WTC11 (cell line): ENCODE measurements around the gene SPOPL. TPM values are rescaled to one million over a fixed set of nuclear protein-coding genes. Genes with fewer than 3 reads are reported as not detected.

Experiments
- ATAC-seq: fragments of 200-7000 bp; cut with Tn5 transposase; 2 replicates; pipeline ENCODE4 v1.10.0; 2021; ENCODE audit warnings: mild to moderate bottlenecking, moderate library complexity
- CTCF ChIA-PET: fragments of 300-600 bp; sonication (Branson Sonifier 250); formaldehyde crosslinking; loops from one replicate; lab custom pipeline; 2021; ENCODE audit warnings: antibody characterized with exemption; lab: Charles Lee
- POLR2A ChIA-PET: fragments of 350-600 bp; sonication (Branson Sonifier 250); formaldehyde crosslinking; loops from one replicate; lab custom pipeline; 2021; ENCODE audit warnings: antibody characterized with exemption; lab: Charles Lee
- DNase-seq: peaks from one replicate; pipeline ENCODE4 v3.0.0; 2021; ENCODE audit warnings: low spot score
- H3K27ac Mint-ChIP-seq: 2 replicates; pipeline ENCODE4 v1.8.0; 2021; ENCODE audit warnings: mixed read lengths
- H3K27me3 Mint-ChIP-seq: 2 replicates; pipeline ENCODE4 v1.8.0; 2021; ENCODE audit warnings: low read depth, mild to moderate bottlenecking, moderate library complexity, mixed read lengths
- H3K36me3 Mint-ChIP-seq: 2 replicates; pipeline ENCODE4 v1.8.0; 2021; ENCODE audit warnings: mixed read lengths
- H3K4me1 Mint-ChIP-seq: 2 replicates; pipeline ENCODE4 v1.8.0; 2022; ENCODE audit warnings: mixed read lengths
- H3K4me3 Mint-ChIP-seq: 2 replicates; pipeline ENCODE4 v1.8.0; 2021; ENCODE audit warnings: mild to moderate bottlenecking, moderate library complexity, mixed read lengths
- H3K9me3 Mint-ChIP-seq: 2 replicates; pipeline ENCODE4 v1.8.0; 2021; ENCODE audit warnings: mixed read lengths
- FOXJ3 ChIP-seq: sonication (generic); formaldehyde crosslinking; IDR thresholded peaks from 2 replicates; pipeline ENCODE4 v1.9.0; 2021; ENCODE audit warnings: missing genetic modification reagents, mild to moderate bottlenecking, borderline replicate concordance
- GABPB1 ChIP-seq: sonication (generic); formaldehyde crosslinking; IDR thresholded peaks from 2 replicates; pipeline ENCODE4 v1.8.1; 2023; ENCODE audit warnings: mild to moderate bottlenecking, missing genetic modification reagents
- IRF2 ChIP-seq: sonication (generic); formaldehyde crosslinking; IDR thresholded peaks from 2 replicates; pipeline ENCODE4 v1.8.0; 2022; ENCODE audit warnings: low read depth, missing genetic modification reagents, borderline replicate concordance
- MAX ChIP-seq: sonication (generic); formaldehyde crosslinking; IDR thresholded peaks from 2 replicates; pipeline ENCODE4 v1.8.0; 2022; ENCODE audit warnings: mild to moderate bottlenecking, missing genetic modification reagents
- NR2C2 ChIP-seq: sonication (generic); formaldehyde crosslinking; IDR thresholded peaks from 2 replicates; pipeline ENCODE4 v1.8.0; 2022; ENCODE audit warnings: mild to moderate bottlenecking, missing genetic modification reagents
- NR3C1 ChIP-seq: sonication (generic); formaldehyde crosslinking; conservative IDR thresholded peaks from 2 replicates; pipeline ENCODE4 v1.8.1; 2023; ENCODE audit warnings: low read depth, mild to moderate bottlenecking, missing genetic modification reagents
- SMAD3 ChIP-seq: sonication (generic); formaldehyde crosslinking; IDR thresholded peaks from 2 replicates; pipeline ENCODE4 v1.8.0; 2022; ENCODE audit warnings: missing genetic modification reagents, mild to moderate bottlenecking, borderline replicate concordance
- TCF7 ChIP-seq: sonication (generic); formaldehyde crosslinking; IDR thresholded peaks from 2 replicates; pipeline ENCODE4 v1.8.0; 2022; ENCODE audit warnings: mild to moderate bottlenecking, low read depth, missing genetic modification reagents, moderate library complexity
- TEAD1 ChIP-seq: sonication (generic); formaldehyde crosslinking; IDR thresholded peaks from 2 replicates; pipeline ENCODE4 v1.8.0; 2022; ENCODE audit warnings: mild to moderate bottlenecking, missing genetic modification reagents
- TEAD4 ChIP-seq: sonication (generic); formaldehyde crosslinking; IDR thresholded peaks from 2 replicates; pipeline ENCODE4 v1.8.0; 2022; ENCODE audit warnings: mild to moderate bottlenecking, missing genetic modification reagents
- ZMAT4 ChIP-seq: fragments of 250-450 bp; sonication (Bioruptor Pico); IDR thresholded peaks from 2 replicates; pipeline ENCODE4 v1.9.0; 2021; ENCODE audit warnings: mild to moderate bottlenecking
- ZNF121 ChIP-seq: sonication (generic); formaldehyde crosslinking; IDR thresholded peaks from 2 replicates; pipeline ENCODE4 v1.8.0; 2023; ENCODE audit warnings: missing genetic modification reagents
- ZNF138 ChIP-seq: sonication (generic); formaldehyde crosslinking; conservative IDR thresholded peaks from 2 replicates; pipeline ENCODE4 v1.8.1; 2022; ENCODE audit warnings: mild to moderate bottlenecking, moderate library complexity, missing genetic modification reagents
- ZNF512 ChIP-seq: sonication (generic); formaldehyde crosslinking; IDR thresholded peaks from 2 replicates; pipeline ENCODE4 v1.8.1; 2022; ENCODE audit warnings: missing genetic modification reagents, borderline replicate concordance
- total RNA-seq: library from RNA; stranded (reverse); gene quantifications from 3 replicates; pipeline ENCODE4 v1.2.3, GENCODE V29; 2021
- TF ChIP-seq, protein P1 (sequence below): sonication (generic); formaldehyde crosslinking; IDR thresholded peaks from 2 replicates; pipeline ENCODE4 v1.8.1; 2023; ENCODE audit warnings: mild to moderate bottlenecking, missing genetic modification reagents
- TF ChIP-seq, protein P2 (sequence below): sonication (generic); formaldehyde crosslinking; conservative IDR thresholded peaks from 2 replicates; pipeline ENCODE4 v1.8.1; 2022; ENCODE audit warnings: mild to moderate bottlenecking, missing genetic modification reagents
- TF ChIP-seq, protein P3 (sequence below): sonication (generic); formaldehyde crosslinking; IDR thresholded peaks from 2 replicates; pipeline ENCODE4 v1.8.1; 2023; ENCODE audit warnings: mild to moderate bottlenecking, missing genetic modification reagents
- TF ChIP-seq, protein P4 (sequence below): sonication (generic); formaldehyde crosslinking; IDR thresholded peaks from 2 replicates; pipeline ENCODE4 v1.8.1; 2023; ENCODE audit warnings: mild to moderate bottlenecking, moderate library complexity, missing genetic modification reagents

The SPOPL gene
- total RNA-seq, 1 experiment from 2014 or later = 13.3 TPM

GRCh38 chr2:138485019-138485418 lies 16.6 kb upstream of the SPOPL start:
- no peak overlapping the region for H3K4me3 Mint-ChIP-seq
- no peaks in the 10 kb centered on the region for H3K4me1 Mint-ChIP-seq
- CTCF ChIA-PET = interaction anchor here (0.6 kb wide), 1 partner anchor 620 kb away, joined by 4 read pairs; no protein-coding TSS in a partner anchor
- no peak for DNase-seq
- H3K27me3 Mint-ChIP-seq = no peaks in the 10 kb centered on the region
- no peak for TF ChIP-seq NR3C1
- TF ChIP-seq, protein P1, sequence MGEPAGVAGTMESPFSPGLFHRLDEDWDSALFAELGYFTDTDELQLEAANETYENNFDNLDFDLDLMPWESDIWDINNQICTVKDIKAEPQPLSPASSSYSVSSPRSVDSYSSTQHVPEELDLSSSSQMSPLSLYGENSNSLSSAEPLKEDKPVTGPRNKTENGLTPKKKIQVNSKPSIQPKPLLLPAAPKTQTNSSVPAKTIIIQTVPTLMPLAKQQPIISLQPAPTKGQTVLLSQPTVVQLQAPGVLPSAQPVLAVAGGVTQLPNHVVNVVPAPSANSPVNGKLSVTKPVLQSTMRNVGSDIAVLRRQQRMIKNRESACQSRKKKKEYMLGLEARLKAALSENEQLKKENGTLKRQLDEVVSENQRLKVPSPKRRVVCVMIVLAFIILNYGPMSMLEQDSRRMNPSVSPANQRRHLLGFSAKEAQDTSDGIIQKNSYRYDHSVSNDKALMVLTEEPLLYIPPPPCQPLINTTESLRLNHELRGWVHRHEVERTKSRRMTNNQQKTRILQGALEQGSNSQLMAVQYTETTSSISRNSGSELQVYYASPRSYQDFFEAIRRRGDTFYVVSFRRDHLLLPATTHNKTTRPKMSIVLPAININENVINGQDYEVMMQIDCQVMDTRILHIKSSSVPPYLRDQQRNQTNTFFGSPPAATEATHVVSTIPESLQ (CRISPR knock-in tag) = no peak
- no peak for TF ChIP-seq ZNF138 (CRISPR knock-in tag)
- TF ChIP-seq ZMAT4 (CRISPR knock-in tag) = no peak
- TF ChIP-seq MAX (CRISPR knock-in tag) = no peak
- TF ChIP-seq TEAD4 (CRISPR knock-in tag) = no peak
- no peak for TF ChIP-seq GABPB1 (CRISPR knock-in tag)
- TF ChIP-seq, protein P2, sequence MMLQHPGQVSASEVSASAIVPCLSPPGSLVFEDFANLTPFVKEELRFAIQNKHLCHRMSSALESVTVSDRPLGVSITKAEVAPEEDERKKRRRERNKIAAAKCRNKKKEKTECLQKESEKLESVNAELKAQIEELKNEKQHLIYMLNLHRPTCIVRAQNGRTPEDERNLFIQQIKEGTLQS = no peak
- no peak for TF ChIP-seq ZNF121 (CRISPR knock-in tag)
- no peak for TF ChIP-seq ZNF512
- TF ChIP-seq SMAD3 (CRISPR knock-in tag) = no peak
- no peak for TF ChIP-seq IRF2 (CRISPR knock-in tag)
- TF ChIP-seq FOXJ3 = no peak
- TF ChIP-seq, protein P3, sequence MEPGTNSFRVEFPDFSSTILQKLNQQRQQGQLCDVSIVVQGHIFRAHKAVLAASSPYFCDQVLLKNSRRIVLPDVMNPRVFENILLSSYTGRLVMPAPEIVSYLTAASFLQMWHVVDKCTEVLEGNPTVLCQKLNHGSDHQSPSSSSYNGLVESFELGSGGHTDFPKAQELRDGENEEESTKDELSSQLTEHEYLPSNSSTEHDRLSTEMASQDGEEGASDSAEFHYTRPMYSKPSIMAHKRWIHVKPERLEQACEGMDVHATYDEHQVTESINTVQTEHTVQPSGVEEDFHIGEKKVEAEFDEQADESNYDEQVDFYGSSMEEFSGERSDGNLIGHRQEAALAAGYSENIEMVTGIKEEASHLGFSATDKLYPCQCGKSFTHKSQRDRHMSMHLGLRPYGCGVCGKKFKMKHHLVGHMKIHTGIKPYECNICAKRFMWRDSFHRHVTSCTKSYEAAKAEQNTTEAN (CRISPR knock-in tag) = no peak
- TF ChIP-seq, protein P4, sequence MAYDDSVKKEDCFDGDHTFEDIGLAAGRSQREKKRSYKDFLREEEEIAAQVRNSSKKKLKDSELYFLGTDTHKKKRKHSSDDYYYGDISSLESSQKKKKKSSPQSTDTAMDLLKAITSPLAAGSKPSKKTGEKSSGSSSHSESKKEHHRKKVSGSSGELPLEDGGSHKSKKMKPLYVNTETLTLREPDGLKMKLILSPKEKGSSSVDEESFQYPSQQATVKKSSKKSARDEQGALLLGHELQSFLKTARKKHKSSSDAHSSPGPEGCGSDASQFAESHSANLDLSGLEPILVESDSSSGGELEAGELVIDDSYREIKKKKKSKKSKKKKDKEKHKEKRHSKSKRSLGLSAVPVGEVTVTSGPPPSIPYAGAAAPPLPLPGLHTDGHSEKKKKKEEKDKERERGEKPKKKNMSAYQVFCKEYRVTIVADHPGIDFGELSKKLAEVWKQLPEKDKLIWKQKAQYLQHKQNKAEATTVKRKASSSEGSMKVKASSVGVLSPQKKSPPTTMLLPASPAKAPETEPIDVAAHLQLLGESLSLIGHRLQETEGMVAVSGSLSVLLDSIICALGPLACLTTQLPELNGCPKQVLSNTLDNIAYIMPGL (CRISPR knock-in tag) = no peak
- TF ChIP-seq TCF7 (CRISPR knock-in tag) = no peak
- no peak for TF ChIP-seq TEAD1 (CRISPR knock-in tag)
- no peak for TF ChIP-seq NR2C2 (CRISPR knock-in tag)
- TF ChIP-seq, all 79 proteins: peak for 0
- POLR2A ChIA-PET = no interaction called here
- no peak for ATAC-seq
- H3K36me3 Mint-ChIP-seq = peaks cover 4% of the 10 kb centered on the region; the same call in 1 of the 2 replicates
- peaks cover 5% of the 10 kb centered on the region for H3K9me3 Mint-ChIP-seq
- no peak overlapping the region for H3K27ac Mint-ChIP-seq
